Right atrium auricular region (tissue), 2 donors: ENCODE results near the gene IDE. TPM values are rescaled to one million over a fixed set of nuclear protein-coding genes. Genes with fewer than 3 reads are reported as not detected.
A peak's percentile ranks its signal among the peaks of the same experiment; 100 is the strongest.
"Not testable (repeated sequence)": the region's sequence is repeated elsewhere in the genome, so short reads cannot be mapped to it uniquely, and the experiment has no call there.

ENCODE experiments used
- DNase-seq: peaks from one replicate; pipeline ENCODE4 v3.0.0-alpha.2; 2019; ENCODE audit warnings: low spot score
- H3K27ac ChIP-seq, 2 donors: fragments of 200-600 bp; sonication (generic); 1 replicate in 1 of 2; 2 replicates in 1 of 2; pipeline ENCODE4 v1.5.1; 2016 to 2019
- H3K27me3 ChIP-seq, 2 donors: fragments of 200-600 bp; sonication (generic); one replicate each; pipeline versions ENCODE4 v1.5.1 to v1.6.0; 2017 to 2019
- H3K36me3 ChIP-seq: fragments of 200-600 bp; sonication (generic); one replicate; pipeline ENCODE4 v1.5.1; 2016
- H3K4me1 ChIP-seq, 2 donors: fragments of 200-600 bp; sonication (generic); one replicate each; pipeline versions ENCODE4 v1.5.1 to v1.6.0; 2017 to 2019
- H3K4me3 ChIP-seq, 2 donors: fragments of 200-600 bp; sonication (generic); 1 replicate in 1 of 2; 2 replicates in 1 of 2; pipeline ENCODE4 v1.5.1; 2017 to 2019; ENCODE audit warnings: mild to moderate bottlenecking in 1 of 2, moderate library complexity in 1 of 2
- H3K9me3 ChIP-seq, 2 donors: fragments of 200-600 bp; sonication (generic); one replicate each; pipeline ENCODE4 v1.5.1; 2019
- CTCF ChIP-seq, 2 donors: fragments of 200-600 bp; sonication (generic); IDR thresholded peaks; one replicate each; pipeline ENCODE4 v1.5.1; 2019; ENCODE audit warnings: antibody characterized with exemption in 2 of 2
- total RNA-seq, 2 donors: library from RNA; depleted of rRNA; stranded (reverse); fragments of >200 nt; gene quantifications; one replicate each; pipeline ENCODE4 v1.1.0, GENCODE V29; 2016

The IDE gene
- total RNA-seq, 2 donors from 2014 or later: 20.3 to 36.0 TPM

- Histone ChIP-seq H3K4me3 (peak overlapping the region in 1 of 2 donors; percentile 80), H3K9me3 (no peaks in the 10 kb centered on the region), H3K4me1 (peaks cover 0 to 27% of the 10 kb centered on the region in 2 donors), H3K27me3 (no peaks in the 10 kb centered on the region), H3K36me3 (no peaks in the 10 kb centered on the region), H3K27ac (no peak overlapping the region)
- no peak for TF ChIP-seq CTCF (IDR thresholded peaks at IDR 0.05)
- DNase-seq: no peak
Measured at GRCh38 chr10:92593619-92594588, 20.0 kb upstream of the IDE start.

GRCh38 chr10:92592761-92593618, 19.1 kb upstream of the IDE start, which contains the start of gene KIF11:
Gene KIF11 (plus strand): TSS chr10:92593130. CDS start chr10:92593376, 246 bp downstream.
- H3K27ac ChIP-seq: peak within 1 kb of the TSS; percentile 87 to 89
- no peaks in the 10 kb centered on the region for H3K36me3 ChIP-seq
- no peaks in the 10 kb centered on the region for H3K27me3 ChIP-seq
- peak within 1 kb of the TSS; percentile 55 to 80 for H3K4me3 ChIP-seq
- H3K4me1 ChIP-seq: peaks cover 0 to 27% of the 10 kb centered on the region in 2 donors
- peak; percentile 98 for DNase-seq
- no peaks in the 10 kb centered on the region for H3K9me3 ChIP-seq
- TF ChIP-seq CTCF (IDR thresholded peaks at IDR 0.05): no peak

- peak overlapping the region; percentile 87 to 89 for H3K27ac ChIP-seq
- no peaks in the 10 kb centered on the region for H3K27me3 ChIP-seq
- DNase-seq: peak; percentile 94
- H3K9me3 ChIP-seq: no peaks in the 10 kb centered on the region
- peaks cover 0 to 27% of the 10 kb centered on the region in 2 donors for H3K4me1 ChIP-seq
- TF ChIP-seq CTCF (IDR thresholded peaks at IDR 0.05): no peak
- H3K36me3 ChIP-seq: no peaks in the 10 kb centered on the region
- H3K4me3 ChIP-seq: peak overlapping the region; percentile 55 to 80
Measured at GRCh38 chr10:92591550-92592022, 17.7 kb upstream of the IDE start.

GRCh38 chr10:92590623-92591549, 17.0 kb upstream of the IDE start:
- H3K4me3 ChIP-seq: peak overlapping the region; percentile 55 to 80
- peak overlapping the region; percentile 87 to 89 for H3K27ac ChIP-seq
- peak; percentile 70 for DNase-seq
- H3K9me3 ChIP-seq: no peaks in the 10 kb centered on the region
- no peaks in the 10 kb centered on the region for H3K36me3 ChIP-seq
- H3K27me3 ChIP-seq: no peaks in the 10 kb centered on the region
- peaks cover 0 to 27% of the 10 kb centered on the region in 2 donors for H3K4me1 ChIP-seq
- peak in 1 of 2 donors; percentile 47 for TF ChIP-seq CTCF (IDR thresholded peaks at IDR 0.05)

- not testable (repeated sequence) for DNase-seq, H3K9me3 ChIP-seq, H3K4me3 ChIP-seq, H3K4me1 ChIP-seq, H3K27me3 ChIP-seq, H3K27ac ChIP-seq, H3K36me3 ChIP-seq
Measured at GRCh38 chr10:92582347-92582746, 8.5 kb upstream of the IDE start.
